Esophagus (tissue), 2 donors: ENCODE data around the gene HIVEP1. TPM values are rescaled to one million over a fixed set of nuclear protein-coding genes. Genes with fewer than 3 reads are reported as not detected.

Source experiments
- H3K27ac ChIP-seq, 2 donors: one replicate each; pipeline ENCODE4 v1.5.1; 2013; ENCODE audit warnings: low read depth in 2 of 2, mild to moderate bottlenecking in 2 of 2, inconsistent platforms in 1 of 2, low read length in 1 of 2, moderate library complexity in 1 of 2
- H3K27me3 ChIP-seq, 2 donors: one replicate each; pipeline ENCODE4 v1.6.1; 2013; ENCODE audit warnings: low read length in 2 of 2, control low read depth in 1 of 2, mild to moderate bottlenecking in 1 of 2; ENCODE audit not compliant: insufficient read depth in 2 of 2, control insufficient read depth in 1 of 2
- H3K36me3 ChIP-seq, 2 donors: one replicate each; pipeline ENCODE4 v1.6.1; 2013; ENCODE audit warnings: low read length in 1 of 2; ENCODE audit not compliant: control insufficient read depth in 2 of 2, insufficient read depth in 2 of 2
- H3K4me1 ChIP-seq, 2 donors: one replicate each; pipeline ENCODE4 v1.6.1; 2013; ENCODE audit warnings: low read length in 1 of 2; ENCODE audit not compliant: control insufficient read depth in 2 of 2, insufficient read depth in 2 of 2
- H3K4me3 ChIP-seq, 2 donors: one replicate each; pipeline ENCODE4 v1.5.1; 2013; ENCODE audit warnings: low read length in 2 of 2, mild to moderate bottlenecking in 2 of 2, low read depth in 1 of 2, moderate library complexity in 1 of 2
- H3K9me3 ChIP-seq, 2 donors: one replicate each; pipeline ENCODE4 v1.6.1; 2013; ENCODE audit warnings: mild to moderate bottlenecking in 2 of 2, low read depth in 1 of 2, low read length in 1 of 2, moderate library complexity in 1 of 2; ENCODE audit not compliant: control insufficient read depth in 2 of 2, insufficient read depth in 1 of 2
- WGBS, 2 donors: extraction: QIAGEN DNeasy Blood & Tissue Kit; methylation state at CpG; one replicate each; pipeline ENCODE4 v1.1.7; 2013; 5-methylcytosine and 5-hydroxymethylcytosine counted together
- polyA plus RNA-seq, 2 donors: library from polyadenylated mRNA; stranded (reverse); fragments of 200-250 nt; gene quantifications; one replicate each; pipeline ENCODE4 v1.2.3, GENCODE V29; 2013
- donor health status: healthy with polysubstance abuse.
- donor health status: Bipolar disorder and iron deficiency.

Gene HIVEP1
- polyA plus RNA-seq, 2 donors: 4.0 to 7.8 TPM

- WGBS, 2 donors: 86 to 89% methylated on average over 5 of the region's 5 CpGs
- Histone ChIP-seq H3K9me3 (no peaks in the 10 kb centered on the region), H3K4me1 (peaks cover 0 to 5% of the 10 kb centered on the region in 2 donors), H3K36me3 (no peaks in the 10 kb centered on the region), H3K27ac (no peak overlapping the region), H3K27me3 (no peaks in the 10 kb centered on the region), H3K4me3 (no peak overlapping the region)
Measured at GRCh38 chr6:11972806-11973205, 39.3 kb upstream of the HIVEP1 start.

GRCh38 chr6:11973238-11973637 is 38.9 kb upstream of the HIVEP1 start:
- no peak overlapping the region for H3K4me3 ChIP-seq
- H3K27me3 ChIP-seq: no peaks in the 10 kb centered on the region
- H3K27ac ChIP-seq: no peak overlapping the region
- WGBS, 2 donors: 91 to 98% methylated on average over 2 of the region's 2 CpGs
- peaks cover 0 to 3% of the 10 kb centered on the region in 2 donors for H3K4me1 ChIP-seq
- no peaks in the 10 kb centered on the region for H3K36me3 ChIP-seq
- no peaks in the 10 kb centered on the region for H3K9me3 ChIP-seq

- Histone ChIP-seq H3K4me1 (peaks cover 0 to 2% of the 10 kb centered on the region in 2 donors), H3K27ac (no peak overlapping the region), H3K9me3 (no peaks in the 10 kb centered on the region), H3K4me3 (no peak overlapping the region), H3K27me3 (no peaks in the 10 kb centered on the region), H3K36me3 (no peaks in the 10 kb centered on the region)
Measured at GRCh38 chr6:11974089-11974488, 38.0 kb upstream of the HIVEP1 start.

- WGBS, 2 donors: 82 to 85% methylated on average over 14 of the region's 14 CpGs
- H3K4me1 ChIP-seq: peaks cover 0 to 2% of the 10 kb centered on the region in 2 donors
Measured at GRCh38 chr6:11975353-11975977, 36.6 kb upstream of the HIVEP1 start.

GRCh38 chr6:11976489-11976888 is 35.6 kb upstream of the HIVEP1 start:
- Histone ChIP-seq H3K36me3 (no peaks in the 10 kb centered on the region), H3K4me3 (no peak overlapping the region), H3K4me1 (peaks cover 0 to 2% of the 10 kb centered on the region in 2 donors), H3K9me3 (no peaks in the 10 kb centered on the region), H3K27ac (no peak overlapping the region), H3K27me3 (no peaks in the 10 kb centered on the region)
- WGBS, 2 donors: 92 to 100% methylated on average over 1 of the region's 1 CpG

More at GRCh38 chr6:11975353-11975977, 36.6 kb upstream of the HIVEP1 start:
- Histone ChIP-seq H3K27ac (no peak overlapping the region), H3K27me3 (no peaks in the 10 kb centered on the region), H3K36me3 (no peaks in the 10 kb centered on the region), H3K4me3 (no peak overlapping the region), H3K9me3 (no peaks in the 10 kb centered on the region)

GRCh38 chr6:11977193-11977592 is 34.9 kb upstream of the HIVEP1 start:
- Histone ChIP-seq H3K27me3 (no peaks in the 10 kb centered on the region), H3K4me1 (peaks cover 0 to 2% of the 10 kb centered on the region in 2 donors), H3K36me3 (no peaks in the 10 kb centered on the region), H3K27ac (no peak overlapping the region), H3K4me3 (no peak overlapping the region), H3K9me3 (no peaks in the 10 kb centered on the region)
- WGBS, 2 donors: 91 to 94% methylated on average over 5 of the region's 5 CpGs

- WGBS, 2 donors: 95 to 96% methylated on average over 3 of the region's 3 CpGs
- no peak overlapping the region for H3K27ac ChIP-seq
- no peaks in the 10 kb centered on the region for H3K27me3 ChIP-seq
- no peak overlapping the region for H3K4me3 ChIP-seq
- H3K36me3 ChIP-seq: no peaks in the 10 kb centered on the region
- H3K9me3 ChIP-seq: no peaks in the 10 kb centered on the region
- peaks cover 0 to 2% of the 10 kb centered on the region in 2 donors for H3K4me1 ChIP-seq
Measured at GRCh38 chr6:11977738-11978137, 34.4 kb upstream of the HIVEP1 start.

- peaks cover under 1 to 2% of the 10 kb centered on the region in 2 donors for H3K4me1 ChIP-seq
- H3K36me3 ChIP-seq: no peaks in the 10 kb centered on the region
- 32 to 59% methylated on average over 1 of the region's 1 CpG for WGBS, 2 donors
Measured at GRCh38 chr6:11978169-11978987, 33.7 kb upstream of the HIVEP1 start.

GRCh38 chr6:11979866-11980265 is 32.2 kb upstream of the HIVEP1 start:
- H3K27me3 ChIP-seq: no peaks in the 10 kb centered on the region
- no peak overlapping the region for H3K27ac ChIP-seq
- H3K4me1 ChIP-seq: peaks cover 2 to 5% of the 10 kb centered on the region in 2 donors
- WGBS, 2 donors: 95 to 97% methylated on average over 6 of the region's 6 CpGs
- H3K4me3 ChIP-seq: no peak overlapping the region
- no peaks in the 10 kb centered on the region for H3K36me3 ChIP-seq
- no peaks in the 10 kb centered on the region for H3K9me3 ChIP-seq

More at GRCh38 chr6:11978169-11978987, 33.7 kb upstream of the HIVEP1 start:
- no peaks in the 10 kb centered on the region for H3K27me3 ChIP-seq
- no peak overlapping the region for H3K4me3 ChIP-seq
- no peak overlapping the region for H3K27ac ChIP-seq
- H3K9me3 ChIP-seq: no peaks in the 10 kb centered on the region
